Neural cell (in vitro differentiated cells): ENCODE results near the gene FOXP4. TPM values are rescaled to one million over a fixed set of nuclear protein-coding genes. Genes with fewer than 3 reads are reported as not detected.

ENCODE experiments used
- H2AFZ ChIP-seq: fragments of 200-600, 300-800 bp; sonication (generic), shearing (Covaris generic); 2 replicates; pipeline ENCODE4 v1.6.0; 2014; ENCODE audit warnings: low read depth, mild to moderate bottlenecking, antibody characterized with exemption, low read length, moderate library complexity
- H3F3A ChIP-seq: fragments of 200-600 bp; shearing (Covaris generic); 2 replicates; pipeline ENCODE4 v1.6.1; 2016; ENCODE audit warnings: mild to moderate bottlenecking, moderate library complexity, mixed read lengths, antibody characterized with exemption, low read length; ENCODE audit not compliant: insufficient read depth, poor library complexity, severe bottlenecking
- H3K27ac ChIP-seq: fragments of 200-600, 300-800 bp; sonication (generic), shearing (Covaris generic); 2 replicates; pipeline ENCODE4 v1.5.1; 2014; ENCODE audit warnings: mild to moderate bottlenecking, low read length, moderate library complexity
- H3K27me3 ChIP-seq: fragments of 300-800, 200-600 bp; sonication (generic), shearing (Covaris generic); 2 replicates; pipeline ENCODE4 v1.6.0; 2014; ENCODE audit warnings: mild to moderate bottlenecking, low read depth, low read length, moderate library complexity; ENCODE audit not compliant: insufficient read depth
- H3K36me3 ChIP-seq: fragments of 300-800, 200-600 bp; sonication (generic), shearing (Covaris generic); 2 replicates; pipeline ENCODE4 v1.5.1; 2014; ENCODE audit warnings: mild to moderate bottlenecking, antibody characterized with exemption, low read length, moderate library complexity; ENCODE audit not compliant: insufficient read depth
- H3K4me2 ChIP-seq: fragments of 300-800, 200-600 bp; sonication (generic), shearing (Covaris generic); 2 replicates; pipeline ENCODE4 v1.6.0; 2014; ENCODE audit warnings: mild to moderate bottlenecking, low read length
- H3K4me3 ChIP-seq: fragments of 300-800, 200-600 bp; sonication (generic), shearing (Covaris generic); 2 replicates; pipeline ENCODE4 v1.5.1; 2014; ENCODE audit warnings: mild to moderate bottlenecking, low read length, moderate library complexity
- H3K79me2 ChIP-seq: fragments of 200-600 bp; shearing (Covaris generic); replicated peaks from 2 replicates; pipeline ENCODE4 v1.6.0; 2014; ENCODE audit warnings: mild to moderate bottlenecking, low read length, moderate library complexity; ENCODE audit not compliant: insufficient read depth
- H3K9ac ChIP-seq: fragments of 300-800, 200-600 bp; sonication (generic), shearing (Covaris generic); 2 replicates; pipeline ENCODE4 v1.6.1; 2016; ENCODE audit warnings: mild to moderate bottlenecking, low read length, mixed read lengths
- H3K9me2 ChIP-seq: fragments of 200-600 bp; shearing (Covaris generic); 2 replicates; pipeline ENCODE4 v1.6.1; 2016; ENCODE audit warnings: mild to moderate bottlenecking, low read length, mixed read lengths; ENCODE audit not compliant: insufficient read depth
- H3K9me3 ChIP-seq: fragments of 200-600, 300-800 bp; sonication (generic), shearing (Covaris generic); 2 replicates; pipeline ENCODE4 v1.6.1; 2016; ENCODE audit warnings: mild to moderate bottlenecking, mixed run types, low read length, moderate library complexity, mixed read lengths
- H4K20me1 ChIP-seq: fragments of 200-600 bp; shearing (Covaris generic); 2 replicates; pipeline ENCODE4 v1.6.1; 2016; ENCODE audit warnings: mild to moderate bottlenecking, mixed run types; ENCODE audit not compliant: insufficient read depth
- CTCF ChIP-seq: fragments of 450-650 bp; IDR thresholded peaks from 2 replicates; pipeline ENCODE4 v1.5.1; 2014; ENCODE audit warnings: antibody characterized with exemption, mild to moderate bottlenecking, moderate library complexity; ENCODE audit not compliant: poor library complexity, severe bottlenecking
- EP300 ChIP-seq: fragments of 450-650 bp; conservative IDR thresholded peaks from 2 replicates; pipeline ENCODE4 v1.6.1; 2014; ENCODE audit warnings: antibody characterized with exemption, mild to moderate bottlenecking, moderate library complexity; ENCODE audit not compliant: poor library complexity, severe bottlenecking
- EZH2 ChIP-seq: fragments of 200-600, 300-800 bp; shearing (Covaris generic), sonication (generic); IDR thresholded peaks from 2 replicates; pipeline ENCODE4 v1.6.1; 2014; ENCODE audit warnings: antibody characterized with exemption, low read length, borderline replicate concordance, mild to moderate bottlenecking; ENCODE audit not compliant: insufficient read depth, poor library complexity, severe bottlenecking
- MXI1 ChIP-seq: fragments of 450-650 bp; conservative IDR thresholded peaks from 2 replicates; pipeline ENCODE4 v1.6.1; 2014; ENCODE audit warnings: antibody characterized with exemption, mild to moderate bottlenecking; ENCODE audit not compliant: poor library complexity, severe bottlenecking
- POLR2AphosphoS5 ChIP-seq: IDR thresholded peaks from 2 replicates; pipeline ENCODE4 v1.6.1; 2012
- RAD21 ChIP-seq: fragments of 450-650 bp; conservative IDR thresholded peaks from 2 replicates; pipeline ENCODE4 v1.6.1; 2014; ENCODE audit warnings: antibody characterized with exemption, mild to moderate bottlenecking, moderate library complexity
- REST ChIP-seq: IDR thresholded peaks from 2 replicates; pipeline ENCODE4 v1.6.1; 2012; ENCODE audit warnings: borderline replicate concordance
- SMC3 ChIP-seq: fragments of 450-650 bp; conservative IDR thresholded peaks from 2 replicates; pipeline ENCODE4 v1.6.1; 2014; ENCODE audit warnings: antibody characterized with exemption, mild to moderate bottlenecking, moderate library complexity; ENCODE audit not compliant: poor library complexity
- TAF1 ChIP-seq: IDR thresholded peaks from 2 replicates; pipeline ENCODE4 v1.6.1; 2012; ENCODE audit warnings: low read depth
- polyA plus RNA-seq: library from polyadenylated mRNA; depleted of rRNA; stranded (reverse); fragments of >200 nt; gene quantifications from 2 replicates; pipeline ENCODE4 v1.2.3, GENCODE V29; 2014

The FOXP4 gene
- polyA plus RNA-seq, 1 donor from 2014 or later: 7.1 TPM

GRCh38 chr6:41607736-41608135 lies 61.6 kb downstream of the FOXP4 start:
- no peaks in the 10 kb centered on the region for H3K79me2 ChIP-seq
- H3K4me2 ChIP-seq: no peak overlapping the region
- no peak for TF ChIP-seq MXI1
- TF ChIP-seq CTCF: no peak
- TF ChIP-seq EZH2: no peak
- TF ChIP-seq TAF1: no peak
- no peak for TF ChIP-seq RAD21
- TF ChIP-seq SMC3: no peak
- TF ChIP-seq REST: no peak
- TF ChIP-seq POLR2AphosphoS5: no peak
- no peak for TF ChIP-seq EP300
- H4K20me1 ChIP-seq: no peaks in the 10 kb centered on the region
- H3F3A ChIP-seq: peaks cover 3% of the 10 kb centered on the region
- H3K36me3 ChIP-seq: no peaks in the 10 kb centered on the region
- no peak overlapping the region for H3K4me3 ChIP-seq
- H3K9me2 ChIP-seq: no peaks in the 10 kb centered on the region
- no peak overlapping the region for H3K27ac ChIP-seq
- no peaks in the 10 kb centered on the region for H3K9me3 ChIP-seq
- H3K27me3 ChIP-seq: no peaks in the 10 kb centered on the region
- no peak overlapping the region for H3K9ac ChIP-seq
- H2AFZ ChIP-seq: no peak overlapping the region

- H3K4me3 ChIP-seq: no peak overlapping the region
- no peaks in the 10 kb centered on the region for H3K79me2 ChIP-seq
- H3K9me3 ChIP-seq: no peaks in the 10 kb centered on the region
- H3K27ac ChIP-seq: no peak overlapping the region
- H3K9ac ChIP-seq: no peak overlapping the region
- TF ChIP-seq EP300 (no peak), SMC3 (no peak), CTCF (no peak), POLR2AphosphoS5 (no peak), MXI1 (no peak), REST (no peak), TAF1 (no peak), EZH2 (no peak), RAD21 (no peak)
- H4K20me1 ChIP-seq: no peaks in the 10 kb centered on the region
- no peaks in the 10 kb centered on the region for H3K27me3 ChIP-seq
- no peak overlapping the region for H2AFZ ChIP-seq
- no peak overlapping the region for H3K4me2 ChIP-seq
- H3K36me3 ChIP-seq: no peaks in the 10 kb centered on the region
- H3K9me2 ChIP-seq: no peaks in the 10 kb centered on the region
- H3F3A ChIP-seq: no peaks in the 10 kb centered on the region
These were observed 62.4 kb downstream of the FOXP4 start for GRCh38 chr6:41608443-41609151.
